HCT116 (cell line): ENCODE results near the gene EIF2A. TPM values are rescaled to one million over a fixed set of nuclear protein-coding genes. Genes with fewer than 3 reads are reported as not detected.

ENCODE experiments used
- ATAC-seq: fragments of 200-7000 bp; cut with Tn5 transposase; 2 replicates; pipeline ENCODE4 v1.9.1; 2020; ENCODE audit warnings: mild to moderate bottlenecking, moderate library complexity
- BruUV-seq: library from RNA; stranded (reverse); fragments of 400-500 nt; replicated peaks from 2 replicates; lab custom pipeline; 2021; lab: Mats Ljungman, UMichigan
- CTCF ChIA-PET: fragments of 300-600 bp; sonication (Branson Sonifier 250); formaldehyde crosslinking; loops from one replicate; lab custom pipeline; 2021; ENCODE audit warnings: antibody characterized with exemption; lab: Charles Lee
- POLR2A ChIA-PET: fragments of 300-600, 350-600 bp; sonication (Branson Sonifier 250); formaldehyde crosslinking; loops from one replicate; lab custom pipeline; 2021; ENCODE audit warnings: antibody characterized with exemption; lab: Charles Lee
- RAD21 ChIA-PET, 2 experiments: fragments of 300-600 bp; sonication (Branson Sonifier 250); formaldehyde crosslinking; loops; one replicate each; lab custom pipeline; 2023; ENCODE audit warnings: low total read pairs in 2 of 2; ENCODE audit not compliant: uncharacterized antibody in 2 of 2, unreplicated experiment in 2 of 2, low non-redundant PET in 1 of 2; lab: Charles Lee
- DNase-seq: peaks from one replicate; pipeline ENCODE4 v3.0.0-alpha.2; 2010; ENCODE audit warnings: low read depth, low spot score
- H2AFZ ChIP-seq: fragments of 200-600 bp; shearing (Covaris generic), sonication (generic); 2 replicates; pipeline ENCODE4 v1.6.1; 2017; ENCODE audit warnings: low read depth, mixed run types, mixed read lengths, antibody characterized with exemption, low read length; ENCODE audit not compliant: poor library complexity, severe bottlenecking
- H3K27ac ChIP-seq: 2 replicates; pipeline ENCODE4 v1.5.1; 2012; ENCODE audit warnings: low read depth, low read length
- H3K27me3 ChIP-seq: fragments of 200-600 bp; sonication (generic); 2 replicates; pipeline ENCODE4 v1.6.1; 2016; ENCODE audit warnings: mixed run types, low read length, mixed read lengths; ENCODE audit not compliant: insufficient read depth
- H3K36me3 ChIP-seq, 2 experiments: fragments of 200-500 bp in 1 of 2; fragments of 200-600 bp in 1 of 2; sonication (Bioruptor generic) in 1 of 2; sonication (generic) in 1 of 2; 2 replicates each; pipeline versions ENCODE4 v1.5.1 to v1.6.1; 2014 to 2016; ENCODE audit warnings: low read length in 2 of 2, inconsistent platforms in 1 of 2, mixed read lengths in 1 of 2, mixed run types in 1 of 2; ENCODE audit not compliant: insufficient read depth in 2 of 2, control insufficient read depth in 1 of 2
- H3K4me1 ChIP-seq, 2 experiments: fragments of 200-600 bp in 1 of 2; sonication (generic) in 1 of 2; 2 replicates each; pipeline versions ENCODE4 v1.5.1 to v1.6.1; 2012 to 2017; ENCODE audit warnings: low read length in 2 of 2, inconsistent platforms in 1 of 2, mild to moderate bottlenecking in 1 of 2, mixed read lengths in 1 of 2, mixed run types in 1 of 2, moderate library complexity in 1 of 2; ENCODE audit not compliant: insufficient read depth in 2 of 2, control insufficient read depth in 1 of 2
- H3K4me2 ChIP-seq: fragments of 200-600 bp; sonication (generic); 2 replicates; pipeline ENCODE4 v1.6.1; 2017; ENCODE audit warnings: mixed run types, low read length, mixed read lengths
- H3K4me3 ChIP-seq, 2 experiments: fragments of 200-600 bp in 1 of 2; sonication (generic) in 1 of 2; replicated peaks in 1 of 2; 2 replicates each; pipeline ENCODE4 v1.5.1; 2011 to 2016; ENCODE audit warnings: low read length in 2 of 2, control low read depth in 1 of 2, low read depth in 1 of 2, mild to moderate bottlenecking in 1 of 2, mixed read lengths in 1 of 2, mixed run types in 1 of 2
- H3K79me2 ChIP-seq: fragments of 200-600 bp; sonication (generic); 2 replicates; pipeline ENCODE4 v1.6.1; 2017; ENCODE audit warnings: mild to moderate bottlenecking, mixed run types, low read length, moderate library complexity, mixed read lengths; ENCODE audit not compliant: insufficient read depth
- H3K9ac ChIP-seq: fragments of 200-600 bp; sonication (generic); 2 replicates; pipeline ENCODE4 v1.6.1; 2016; ENCODE audit warnings: low read length, mixed read lengths
- H3K9me2 ChIP-seq: fragments of 200-600 bp; sonication (generic), shearing (Covaris generic); 2 replicates; pipeline ENCODE4 v1.6.1; 2017; ENCODE audit warnings: mixed run types, mild to moderate bottlenecking, moderate library complexity; ENCODE audit not compliant: insufficient read depth
- H3K9me3 ChIP-seq, 2 experiments: fragments of 200-500 bp in 1 of 2; fragments of 200-600 bp in 1 of 2; sonication (Bioruptor generic) in 1 of 2; sonication (generic) in 1 of 2; 2 replicates each; pipeline ENCODE4 v1.6.1; 2014 to 2017; ENCODE audit warnings: low read length in 2 of 2, mixed read lengths in 2 of 2, inconsistent platforms in 1 of 2, low read depth in 1 of 2, mild to moderate bottlenecking in 1 of 2, mixed run types in 1 of 2, moderate library complexity in 1 of 2; ENCODE audit not compliant: control insufficient read depth in 1 of 2, insufficient read depth in 1 of 2
- H4K20me1 ChIP-seq: fragments of 200-600 bp; sonication (generic), shearing (Covaris generic); 2 replicates; pipeline ENCODE4 v1.6.1; 2017; ENCODE audit warnings: mixed run types, mild to moderate bottlenecking, moderate library complexity; ENCODE audit not compliant: insufficient read depth
- CEBPB ChIP-seq: IDR thresholded peaks from 2 replicates; pipeline ENCODE4 v1.6.1; 2012; ENCODE audit warnings: low read depth
- EZH2phosphoT487 ChIP-seq: fragments of 200-600 bp; IDR thresholded peaks from 2 replicates; pipeline ENCODE4 v1.6.1; 2018; ENCODE audit warnings: antibody characterized with exemption, borderline replicate concordance
- FOSL1 ChIP-seq: IDR thresholded peaks from 2 replicates; pipeline ENCODE4 v1.6.1; 2012; ENCODE audit warnings: low read depth
- POLR2A ChIP-seq: IDR thresholded peaks from 2 replicates; pipeline ENCODE4 v1.7.0; 2011; ENCODE audit warnings: borderline replicate concordance; ENCODE audit not compliant: insufficient read depth, insufficient read length; ENCODE audit errors: extremely low read depth
- POLR2AphosphoS5 ChIP-seq: IDR thresholded peaks from 2 replicates; pipeline ENCODE4 v1.6.1; 2011; ENCODE audit warnings: mild to moderate bottlenecking, low read depth, low read length, moderate library complexity
- SP1 ChIP-seq: IDR thresholded peaks from 2 replicates; pipeline ENCODE4 v1.6.1; 2012; ENCODE audit warnings: low read depth
- YY1 ChIP-seq: IDR thresholded peaks from 2 replicates; pipeline ENCODE4 v1.6.1; 2011; ENCODE audit warnings: low read length, low read depth, moderate library complexity, mild to moderate bottlenecking; ENCODE audit not compliant: insufficient replicate concordance; ENCODE audit errors: extremely low read depth
- intact Hi-C: fragments of 100-400 bp; cut with micrococcal nuclease; formaldehyde crosslinking; loops from 2 replicates; pipeline ENCODE4 v1.10.0; 2022
- total RNA-seq: library from RNA; stranded (reverse); gene quantifications from one replicate; pipeline ENCODE4 v1.2.1, GENCODE V29; 2021; ENCODE audit not compliant: unreplicated experiment
- TF ChIP-seq, protein P1 (sequence below): IDR thresholded peaks from 2 replicates; pipeline ENCODE4 v1.6.1; 2012
- TF ChIP-seq, protein P2 (sequence below): IDR thresholded peaks from 2 replicates; pipeline ENCODE4 v1.6.1; 2012; ENCODE audit warnings: low read depth

Gene EIF2A
- total RNA-seq, 1 experiment from 2014 or later = 126 TPM

DNA sequence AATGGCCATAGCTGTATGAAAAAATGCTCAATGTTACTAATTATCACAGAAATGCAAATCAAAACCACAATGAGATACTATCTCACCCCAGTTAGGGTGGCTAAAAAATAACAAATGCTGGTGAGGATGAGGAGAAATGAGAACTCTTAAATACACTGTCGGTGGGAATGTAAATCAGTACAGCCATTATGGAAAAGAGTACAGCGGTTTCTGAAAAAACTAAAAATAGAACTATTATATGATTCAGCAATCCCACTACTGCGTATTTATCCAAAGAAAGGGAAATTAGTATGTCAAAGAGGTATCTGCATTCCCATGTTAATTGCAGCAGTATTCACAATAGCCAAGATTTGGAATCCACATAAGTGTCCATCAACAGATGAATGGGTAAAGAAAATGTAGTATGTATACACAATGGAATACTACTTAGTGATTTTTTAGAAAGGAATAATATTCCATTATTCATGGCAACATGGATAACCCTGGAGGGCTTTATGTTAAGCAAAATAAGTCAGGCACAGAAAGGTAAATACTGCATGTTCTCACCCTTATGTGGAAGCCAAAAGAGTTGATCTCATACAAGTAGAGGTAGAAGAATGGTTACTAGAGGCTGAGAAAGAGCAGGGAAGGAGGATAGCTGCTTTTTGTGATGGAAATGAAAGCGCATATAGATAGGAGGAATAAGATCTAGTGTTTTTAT is 35.3 kb upstream of the EIF2A start:
- intact Hi-C loops = no loop called here
- H4K20me1 ChIP-seq = no peaks in the 10 kb centered on the region
- no peak overlapping the region for H3K27ac ChIP-seq
- H3K4me1 ChIP-seq = peaks cover 0 to 5% of the 10 kb centered on the region in 2 experiments; a peak in 1 of 4 replicates
- no peak overlapping the region for H3K4me3 ChIP-seq
- no peak overlapping the region for H2AFZ ChIP-seq
- H3K9ac ChIP-seq = no peak overlapping the region
- H3K9me2 ChIP-seq = no peaks in the 10 kb centered on the region
- no peaks in the 10 kb centered on the region for H3K36me3 ChIP-seq
- H3K9me3 ChIP-seq = no peaks in the 10 kb centered on the region
- ATAC-seq = no peak
- no peaks in the 10 kb centered on the region for H3K27me3 ChIP-seq
- no peak overlapping the region for H3K4me2 ChIP-seq
- ChIA-PET POLR2A (no interaction called here), RAD21 (no interaction called here), CTCF (no interaction called here)
- H3K79me2 ChIP-seq = no peaks in the 10 kb centered on the region
- TF ChIP-seq FOSL1 (no peak), POLR2AphosphoS5 (no peak), YY1 (no peak), POLR2A (no peak), CEBPB (no peak), SP1 (no peak), EZH2phosphoT487 (no peak)
- TF ChIP-seq, protein P1, sequence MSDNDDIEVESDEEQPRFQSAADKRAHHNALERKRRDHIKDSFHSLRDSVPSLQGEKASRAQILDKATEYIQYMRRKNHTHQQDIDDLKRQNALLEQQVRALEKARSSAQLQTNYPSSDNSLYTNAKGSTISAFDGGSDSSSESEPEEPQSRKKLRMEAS = no peak
- TF ChIP-seq, protein P2, sequence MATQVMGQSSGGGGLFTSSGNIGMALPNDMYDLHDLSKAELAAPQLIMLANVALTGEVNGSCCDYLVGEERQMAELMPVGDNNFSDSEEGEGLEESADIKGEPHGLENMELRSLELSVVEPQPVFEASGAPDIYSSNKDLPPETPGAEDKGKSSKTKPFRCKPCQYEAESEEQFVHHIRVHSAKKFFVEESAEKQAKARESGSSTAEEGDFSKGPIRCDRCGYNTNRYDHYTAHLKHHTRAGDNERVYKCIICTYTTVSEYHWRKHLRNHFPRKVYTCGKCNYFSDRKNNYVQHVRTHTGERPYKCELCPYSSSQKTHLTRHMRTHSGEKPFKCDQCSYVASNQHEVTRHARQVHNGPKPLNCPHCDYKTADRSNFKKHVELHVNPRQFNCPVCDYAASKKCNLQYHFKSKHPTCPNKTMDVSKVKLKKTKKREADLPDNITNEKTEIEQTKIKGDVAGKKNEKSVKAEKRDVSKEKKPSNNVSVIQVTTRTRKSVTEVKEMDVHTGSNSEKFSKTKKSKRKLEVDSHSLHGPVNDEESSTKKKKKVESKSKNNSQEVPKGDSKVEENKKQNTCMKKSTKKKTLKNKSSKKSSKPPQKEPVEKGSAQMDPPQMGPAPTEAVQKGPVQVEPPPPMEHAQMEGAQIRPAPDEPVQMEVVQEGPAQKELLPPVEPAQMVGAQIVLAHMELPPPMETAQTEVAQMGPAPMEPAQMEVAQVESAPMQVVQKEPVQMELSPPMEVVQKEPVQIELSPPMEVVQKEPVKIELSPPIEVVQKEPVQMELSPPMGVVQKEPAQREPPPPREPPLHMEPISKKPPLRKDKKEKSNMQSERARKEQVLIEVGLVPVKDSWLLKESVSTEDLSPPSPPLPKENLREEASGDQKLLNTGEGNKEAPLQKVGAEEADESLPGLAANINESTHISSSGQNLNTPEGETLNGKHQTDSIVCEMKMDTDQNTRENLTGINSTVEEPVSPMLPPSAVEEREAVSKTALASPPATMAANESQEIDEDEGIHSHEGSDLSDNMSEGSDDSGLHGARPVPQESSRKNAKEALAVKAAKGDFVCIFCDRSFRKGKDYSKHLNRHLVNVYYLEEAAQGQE = no peak
- no peak for DNase-seq
- BruUV-seq = no TSS peak
